WTC11 (cell line): ENCODE measurements around the gene BMP5.

Experiments
- CREB1 ChIP-seq: sonication (generic); formaldehyde crosslinking; IDR thresholded peaks from 2 replicates; pipeline ENCODE4 v1.8.0; 2023; ENCODE audit warnings: mild to moderate bottlenecking, missing genetic modification reagents
- ELF4 ChIP-seq: sonication (generic); formaldehyde crosslinking; IDR thresholded peaks from 2 replicates; pipeline ENCODE4 v1.8.1; 2022; ENCODE audit warnings: low read depth, mild to moderate bottlenecking, moderate library complexity, missing genetic modification reagents
- TF ChIP-seq, protein P1 (sequence below): sonication (generic); formaldehyde crosslinking; IDR thresholded peaks from 2 replicates; pipeline ENCODE4 v1.8.1; 2023; ENCODE audit warnings: mild to moderate bottlenecking, missing genetic modification reagents, moderate library complexity
- TF ChIP-seq, protein P2 (sequence below): fragments of 200-600 bp; IDR thresholded peaks from 2 replicates; pipeline ENCODE4 v1.8.0; 2022; ENCODE audit warnings: antibody characterized with exemption

DNA sequence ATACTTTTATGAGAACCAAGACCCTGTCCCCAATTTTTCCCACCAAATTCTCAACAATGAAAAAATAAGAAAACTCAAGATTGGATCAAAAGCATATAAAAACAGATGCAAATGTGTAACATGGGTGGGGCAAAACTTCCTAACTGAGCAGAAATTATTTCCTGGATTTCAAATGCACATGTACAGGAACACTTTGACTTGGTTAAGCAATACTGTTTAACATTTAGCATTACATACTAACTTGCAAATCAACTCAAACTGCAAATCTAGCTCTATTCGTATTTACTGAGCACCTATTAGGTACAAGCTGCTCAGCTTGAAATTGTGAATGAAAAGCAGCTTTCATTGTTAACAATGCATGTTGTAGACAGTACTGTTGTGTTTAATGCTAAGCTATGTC is 40.2 kb downstream of the BMP5 start:
- TF ChIP-seq, protein P1, sequence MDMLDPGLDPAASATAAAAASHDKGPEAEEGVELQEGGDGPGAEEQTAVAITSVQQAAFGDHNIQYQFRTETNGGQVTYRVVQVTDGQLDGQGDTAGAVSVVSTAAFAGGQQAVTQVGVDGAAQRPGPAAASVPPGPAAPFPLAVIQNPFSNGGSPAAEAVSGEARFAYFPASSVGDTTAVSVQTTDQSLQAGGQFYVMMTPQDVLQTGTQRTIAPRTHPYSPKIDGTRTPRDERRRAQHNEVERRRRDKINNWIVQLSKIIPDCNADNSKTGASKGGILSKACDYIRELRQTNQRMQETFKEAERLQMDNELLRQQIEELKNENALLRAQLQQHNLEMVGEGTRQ (CRISPR knock-in tag): no peak
- no peak for TF ChIP-seq CREB1 (CRISPR knock-in tag)
- TF ChIP-seq, protein P2, sequence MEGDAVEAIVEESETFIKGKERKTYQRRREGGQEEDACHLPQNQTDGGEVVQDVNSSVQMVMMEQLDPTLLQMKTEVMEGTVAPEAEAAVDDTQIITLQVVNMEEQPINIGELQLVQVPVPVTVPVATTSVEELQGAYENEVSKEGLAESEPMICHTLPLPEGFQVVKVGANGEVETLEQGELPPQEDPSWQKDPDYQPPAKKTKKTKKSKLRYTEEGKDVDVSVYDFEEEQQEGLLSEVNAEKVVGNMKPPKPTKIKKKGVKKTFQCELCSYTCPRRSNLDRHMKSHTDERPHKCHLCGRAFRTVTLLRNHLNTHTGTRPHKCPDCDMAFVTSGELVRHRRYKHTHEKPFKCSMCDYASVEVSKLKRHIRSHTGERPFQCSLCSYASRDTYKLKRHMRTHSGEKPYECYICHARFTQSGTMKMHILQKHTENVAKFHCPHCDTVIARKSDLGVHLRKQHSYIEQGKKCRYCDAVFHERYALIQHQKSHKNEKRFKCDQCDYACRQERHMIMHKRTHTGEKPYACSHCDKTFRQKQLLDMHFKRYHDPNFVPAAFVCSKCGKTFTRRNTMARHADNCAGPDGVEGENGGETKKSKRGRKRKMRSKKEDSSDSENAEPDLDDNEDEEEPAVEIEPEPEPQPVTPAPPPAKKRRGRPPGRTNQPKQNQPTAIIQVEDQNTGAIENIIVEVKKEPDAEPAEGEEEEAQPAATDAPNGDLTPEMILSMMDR: no peak
- no peak for TF ChIP-seq ELF4 (CRISPR knock-in tag)
